A172 (cell line): ENCODE results near the gene SPTLC2. TPM values are rescaled to one million over a fixed set of nuclear protein-coding genes. Genes with fewer than 3 reads are reported as not detected.
A peak's percentile ranks its signal among the peaks of the same experiment; 100 is the strongest.
"Not testable (repeated sequence)": the region's sequence is repeated elsewhere in the genome, so short reads cannot be mapped to it uniquely, and the experiment has no call there.

Source experiments
- DNase-seq: peaks from one replicate; pipeline ENCODE4 v3.0.0-alpha.2; 2015; ENCODE audit warnings: low spot score
- total RNA-seq: library from RNA; depleted of rRNA; stranded (reverse); fragments of >200 nt; shearing (Covaris generic); gene quantifications from 2 replicates; pipeline ENCODE4 v1.2.3, GENCODE V29; 2014; rRNA removed

Gene SPTLC2
- 17.6 and 23.0 TPM in 2 replicates for total RNA-seq

GRCh38 chr14:77616454-77617229 lies at the start of gene SPTLC2:
SPTLC2 (minus strand) TSS chr14:77616637; CDS start chr14:77616579, 58 bp downstream.
- DNase-seq: peak; percentile 97

- DNase-seq: peak; percentile 30
Measured at GRCh38 chr14:77663293-77663692, 46.9 kb upstream of the SPTLC2 start.

GRCh38 chr14:77661562-77661961 lies 45.1 kb upstream of the SPTLC2 start:
- not testable (repeated sequence) for DNase-seq

GRCh38 chr14:77660754-77661153 lies 44.3 kb upstream of the SPTLC2 start:
- DNase-seq: no peak

GRCh38 chr14:77659831-77660230 lies 43.4 kb upstream of the SPTLC2 start:
- no peak for DNase-seq

- no peak for DNase-seq
Measured at GRCh38 chr14:77657280-77657679, 40.8 kb upstream of the SPTLC2 start.

- DNase-seq: no peak
Measured at GRCh38 chr14:77654001-77654441, 37.6 kb upstream of the SPTLC2 start.

- no peak for DNase-seq
Measured at GRCh38 chr14:77649326-77649725, 32.9 kb upstream of the SPTLC2 start.

- no peak for DNase-seq
Measured at GRCh38 chr14:77648520-77649200, 32.2 kb upstream of the SPTLC2 start.

- DNase-seq: no peak
Measured at GRCh38 chr14:77647853-77648252, 31.4 kb upstream of the SPTLC2 start.

- no peak for DNase-seq
Measured at GRCh38 chr14:77646907-77647306, 30.5 kb upstream of the SPTLC2 start.

GRCh38 chr14:77645520-77646230 lies 29.2 kb upstream of the SPTLC2 start:
- DNase-seq: no peak

GRCh38 chr14:77642407-77642806 lies 26.0 kb upstream of the SPTLC2 start:
- DNase-seq: no peak

GRCh38 chr14:77641534-77642341 lies 25.3 kb upstream of the SPTLC2 start:
- no peak for DNase-seq

- peak; percentile 35 for DNase-seq
Measured at GRCh38 chr14:77640756-77641533, 24.5 kb upstream of the SPTLC2 start.

GRCh38 chr14:77638771-77639171 lies 22.3 kb upstream of the SPTLC2 start:
- DNase-seq: peak; percentile 46

GRCh38 chr14:77635869-77636268 lies 19.4 kb upstream of the SPTLC2 start:
- DNase-seq: not testable (repeated sequence)

- not testable (repeated sequence) for DNase-seq
Measured at GRCh38 chr14:77635466-77635865, 19.0 kb upstream of the SPTLC2 start.

GRCh38 chr14:77630111-77630510 lies 13.7 kb upstream of the SPTLC2 start:
- no peak for DNase-seq

GRCh38 chr14:77625360-77625759 lies 8.9 kb upstream of the SPTLC2 start:
- no peak for DNase-seq

GRCh38 chr14:77623201-77623600 lies 6.8 kb upstream of the SPTLC2 start:
- DNase-seq: no peak
